ENCODE measurements around the gene TEX10. TPM values are rescaled to one million over a fixed set of nuclear protein-coding genes. Genes with fewer than 3 reads are reported as not detected.
A peak's percentile ranks its signal among the peaks of the same experiment; 100 is the strongest.
"Not testable (repeated sequence)": the region's sequence is repeated elsewhere in the genome, so short reads cannot be mapped to it uniquely, and the experiment has no call there.

Gene TEX10
- total and polyA plus RNA-seq, 9 donors: 11.3 to 22.6 (median 17.4) TPM

DNA sequence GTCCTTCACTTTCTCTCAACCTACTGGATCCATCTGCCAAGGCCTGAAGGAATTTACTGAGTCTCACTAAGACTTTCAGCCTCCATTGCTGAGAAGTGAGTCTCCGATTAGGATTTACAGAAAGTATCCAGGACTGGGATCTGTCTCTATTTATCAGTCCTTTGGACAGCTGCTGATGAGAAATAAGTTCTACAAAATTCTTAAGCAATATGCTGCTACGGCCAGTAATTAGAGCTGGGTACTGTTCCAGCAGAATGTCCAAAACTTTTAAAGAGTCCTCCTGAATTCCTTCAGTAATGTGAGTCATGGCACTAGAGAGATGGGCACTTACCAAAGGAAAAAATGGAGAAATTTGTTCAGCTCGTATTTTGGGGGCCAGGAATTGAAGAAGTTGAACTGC is 5.9 kb downstream of the TEX10 start:
- Histone ChIP-seq H3K27ac (no peak overlapping the region), H3K9me3 (no peaks in the 10 kb centered on the region), H3K4me1 (ENCODE audit: insufficient read depth) (peaks cover 9% of the 10 kb centered on the region), H3K27me3 (no peaks in the 10 kb centered on the region), H3K4me3 (no peak overlapping the region), H3K36me3 (no peaks in the 10 kb centered on the region)
- 46 to 57% (median 51%) methylated on average over 3 of the region's 3 CpGs for WGBS, 3 donors
- DNase-seq: no peak
- intact Hi-C loops (cut with DNase I): no loop called here
- no peak for TF ChIP-seq CTCF (IDR thresholded peaks at IDR 0.05)
- no peak for TF ChIP-seq POLR2A (IDR thresholded peaks at IDR 0.05)
- TF ChIP-seq EP300 (IDR thresholded peaks at IDR 0.05): no peak

DNA sequence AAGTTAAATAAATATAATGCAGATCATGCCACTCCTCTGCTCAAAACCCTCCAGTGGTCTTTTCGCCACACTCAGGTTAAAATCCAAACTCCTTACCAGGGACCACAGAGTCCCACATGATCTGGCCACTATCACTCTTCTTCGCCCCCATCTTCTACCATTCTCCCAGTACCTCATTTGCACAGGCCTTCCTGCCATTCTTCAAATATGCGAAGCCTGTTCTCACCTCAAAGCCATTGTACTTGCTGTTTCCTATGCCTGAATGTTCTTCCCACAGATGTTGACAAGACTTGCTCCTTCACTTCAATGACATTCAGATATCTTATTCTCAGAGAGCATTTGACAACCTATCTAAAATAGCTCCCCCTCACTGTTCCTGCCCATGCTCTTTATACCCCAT is 10.9 kb downstream of the TEX10 start:
- H3K27me3 ChIP-seq: no peaks in the 10 kb centered on the region
- intact Hi-C loops (cut with DNase I): loop anchor here in 1 of 4 donors (2.0 kb wide), 1 partner anchor 15 kb away; no protein-coding TSS in a partner anchor
- H3K27ac ChIP-seq: no peak overlapping the region
- no peaks in the 10 kb centered on the region for H3K9me3 ChIP-seq
- H3K4me3 ChIP-seq: no peak overlapping the region
- TF ChIP-seq CTCF (IDR thresholded peaks at IDR 0.05) (no peak), POLR2A (IDR thresholded peaks at IDR 0.05) (no peak), EP300 (IDR thresholded peaks at IDR 0.05) (no peak)
- no peak for DNase-seq
- H3K4me1 ChIP-seq (ENCODE audit: insufficient read depth): no peaks in the 10 kb centered on the region
- 96 to 98% (median 97%) methylated on average over 3 of the region's 3 CpGs for WGBS, 3 donors
- no peaks in the 10 kb centered on the region for H3K36me3 ChIP-seq

- no peak for TF ChIP-seq CTCF (IDR thresholded peaks at IDR 0.05)
- no peak for TF ChIP-seq POLR2A (IDR thresholded peaks at IDR 0.05)
- no peak for TF ChIP-seq EP300 (IDR thresholded peaks at IDR 0.05)
Observed at GRCh38 chr9:100340224-100340623, 12.5 kb downstream of the TEX10 start.

DNA sequence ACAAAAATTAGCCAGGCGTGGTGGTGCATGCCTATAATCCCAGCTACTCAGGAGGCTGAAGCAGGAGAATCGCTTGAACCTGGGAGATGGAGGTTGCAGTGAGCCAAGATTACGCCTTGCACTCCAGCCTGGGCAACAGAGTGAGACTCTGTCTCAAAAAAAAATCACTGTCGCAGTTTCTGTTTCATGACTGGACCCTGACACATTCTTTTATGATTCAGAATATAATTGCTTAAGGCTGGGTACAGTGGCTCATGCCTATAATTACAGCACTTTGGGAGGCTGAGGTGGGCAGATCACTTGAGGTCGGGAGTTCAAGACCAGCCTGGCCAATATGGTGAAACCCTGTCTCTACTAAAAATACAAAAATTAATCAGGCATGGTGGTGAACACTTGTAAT is 14.0 kb downstream of the TEX10 start:
- H3K4me1 ChIP-seq (ENCODE audit: insufficient read depth); H3K27ac ChIP-seq; H3K36me3 ChIP-seq; H3K9me3 ChIP-seq; intact Hi-C loops (cut with DNase I); DNase-seq; H3K27me3 ChIP-seq; H3K4me3 ChIP-seq: not testable (repeated sequence)
- 95 to 96% (median 96%) methylated on average over 5 of the region's 5 CpGs for WGBS, 3 donors

More at GRCh38 chr9:100340224-100340623, 12.5 kb downstream of the TEX10 start:
- intact Hi-C loops (cut with DNase I): no loop called here
- DNase-seq: no peak
- Histone ChIP-seq H3K4me3 (no peak overlapping the region), H3K9me3 (no peaks in the 10 kb centered on the region), H3K4me1 (ENCODE audit: insufficient read depth) (no peaks in the 10 kb centered on the region), H3K27me3 (no peaks in the 10 kb centered on the region), H3K36me3 (no peaks in the 10 kb centered on the region), H3K27ac (no peak overlapping the region)
- 84 to 86% (median 86%) methylated on average over 2 of the region's 2 CpGs for WGBS, 3 donors

DNA sequence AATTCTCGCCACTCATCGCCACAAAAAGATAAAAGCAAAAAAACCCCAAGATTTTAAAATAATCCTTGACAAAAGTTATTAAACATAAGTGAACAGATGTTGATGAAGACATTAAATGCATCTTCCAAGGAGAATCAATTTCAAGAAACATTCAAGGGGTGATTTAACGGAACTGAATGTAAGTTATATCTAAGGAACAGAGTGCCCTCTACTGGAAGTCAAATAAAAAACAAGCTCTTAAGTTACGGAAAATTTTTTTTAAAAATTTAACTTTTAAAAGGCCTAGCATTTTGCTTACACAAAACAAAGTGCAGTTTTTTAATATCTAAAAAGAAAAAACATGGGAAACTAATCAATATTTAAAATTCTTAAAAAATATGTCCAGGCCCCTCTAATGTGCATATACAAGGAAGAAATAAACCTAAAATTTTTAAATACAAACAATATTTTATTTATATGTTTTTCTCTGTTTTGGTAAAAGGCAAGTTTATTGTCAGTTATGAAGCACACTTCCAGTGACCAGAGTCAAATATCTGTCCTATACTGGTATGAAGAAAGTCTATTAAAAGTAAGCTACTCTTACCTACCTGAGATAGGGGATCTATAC is 28.0 kb downstream of the TEX10 start:
- Histone ChIP-seq H3K9me3 (no peaks in the 10 kb centered on the region), H3K36me3 (no peaks in the 10 kb centered on the region), H3K27me3 (no peaks in the 10 kb centered on the region), H3K27ac (no peak overlapping the region), H3K4me1 (ENCODE audit: insufficient read depth) (no peaks in the 10 kb centered on the region), H3K4me3 (no peak overlapping the region)
- DNase-seq: no peak
- TF ChIP-seq CTCF (IDR thresholded peaks at IDR 0.05) (peak in 2 of 3 donors; percentile 18 to 28), EP300 (IDR thresholded peaks at IDR 0.05) (no peak)
- intact Hi-C loops (cut with DNase I): loop anchor here in 1 of 4 donors (5.0 kb wide), 1 partner anchor 1137 kb away; no protein-coding TSS in a partner anchor
- WGBS, 3 donors: 47 to 51% (median 49%) methylated on average over 4 of the region's 4 CpGs

All from ovary (tissue), 9 donors.